Ishikawa (cell line): Measurements from ENCODE around the gene KCNAB1.

Source experiments
- CEBPB ChIP-seq: IDR thresholded peaks from 2 replicates; pipeline ENCODE4 v1.6.1; 2012
- CREB1 ChIP-seq: IDR thresholded peaks from 2 replicates; pipeline ENCODE4 v1.6.1; 2012; ENCODE audit warnings: low read depth
- EGR1 ChIP-seq: IDR thresholded peaks from 2 replicates; pipeline ENCODE4 v1.6.1; 2012
- EP300 ChIP-seq: IDR thresholded peaks from 2 replicates; pipeline ENCODE4 v1.6.1; 2012; ENCODE audit warnings: borderline replicate concordance
- FOXM1 ChIP-seq: IDR thresholded peaks from 2 replicates; pipeline ENCODE4 v1.6.1; 2012; ENCODE audit warnings: low read depth, borderline replicate concordance
- MAX ChIP-seq: IDR thresholded peaks from 2 replicates; pipeline ENCODE4 v1.6.1; 2012
- NFIC ChIP-seq: IDR thresholded peaks from 2 replicates; pipeline ENCODE4 v1.6.1; 2012
- RAD21 ChIP-seq: IDR thresholded peaks from 2 replicates; pipeline ENCODE4 v1.6.1; 2012; ENCODE audit warnings: low read depth
- TAF1 ChIP-seq: IDR thresholded peaks from 2 replicates; pipeline ENCODE4 v1.6.1; 2012; ENCODE audit warnings: low read depth, mild to moderate bottlenecking
- TCF12 ChIP-seq: IDR thresholded peaks from 2 replicates; pipeline ENCODE4 v1.6.1; 2012; ENCODE audit warnings: low read depth
- TEAD4 ChIP-seq: IDR thresholded peaks from 2 replicates; pipeline ENCODE4 v1.6.1; 2012
- YY1 ChIP-seq: IDR thresholded peaks from 2 replicates; pipeline ENCODE4 v1.6.1; 2012; ENCODE audit warnings: low read depth
- ZBTB7A ChIP-seq: IDR thresholded peaks from 2 replicates; pipeline ENCODE4 v1.6.1; 2012; ENCODE audit warnings: low read depth
- TF ChIP-seq, protein P1 (sequence below): IDR thresholded peaks from 2 replicates; pipeline ENCODE4 v1.6.1; 2012
- TF ChIP-seq, protein P2 (sequence below): IDR thresholded peaks from 2 replicates; pipeline ENCODE4 v1.6.1; 2012; ENCODE audit warnings: low read depth, mild to moderate bottlenecking

Gene KCNAB1

GRCh38 chr3:156216216-156216615 is 95.8 kb downstream of the KCNAB1 start:
- TF ChIP-seq, protein P1, sequence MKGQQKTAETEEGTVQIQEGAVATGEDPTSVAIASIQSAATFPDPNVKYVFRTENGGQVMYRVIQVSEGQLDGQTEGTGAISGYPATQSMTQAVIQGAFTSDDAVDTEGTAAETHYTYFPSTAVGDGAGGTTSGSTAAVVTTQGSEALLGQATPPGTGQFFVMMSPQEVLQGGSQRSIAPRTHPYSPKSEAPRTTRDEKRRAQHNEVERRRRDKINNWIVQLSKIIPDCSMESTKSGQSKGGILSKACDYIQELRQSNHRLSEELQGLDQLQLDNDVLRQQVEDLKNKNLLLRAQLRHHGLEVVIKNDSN, result no peak
- TF ChIP-seq FOXM1, result no peak
- no peak for TF ChIP-seq CEBPB
- TF ChIP-seq TAF1, result no peak
- TF ChIP-seq YY1, result no peak
- TF ChIP-seq ZBTB7A, result no peak
- TF ChIP-seq EGR1, result no peak
- no peak for TF ChIP-seq CREB1
- no peak for TF ChIP-seq NFIC
- TF ChIP-seq MAX, result no peak
- no peak for TF ChIP-seq TCF12
- TF ChIP-seq, protein P2, sequence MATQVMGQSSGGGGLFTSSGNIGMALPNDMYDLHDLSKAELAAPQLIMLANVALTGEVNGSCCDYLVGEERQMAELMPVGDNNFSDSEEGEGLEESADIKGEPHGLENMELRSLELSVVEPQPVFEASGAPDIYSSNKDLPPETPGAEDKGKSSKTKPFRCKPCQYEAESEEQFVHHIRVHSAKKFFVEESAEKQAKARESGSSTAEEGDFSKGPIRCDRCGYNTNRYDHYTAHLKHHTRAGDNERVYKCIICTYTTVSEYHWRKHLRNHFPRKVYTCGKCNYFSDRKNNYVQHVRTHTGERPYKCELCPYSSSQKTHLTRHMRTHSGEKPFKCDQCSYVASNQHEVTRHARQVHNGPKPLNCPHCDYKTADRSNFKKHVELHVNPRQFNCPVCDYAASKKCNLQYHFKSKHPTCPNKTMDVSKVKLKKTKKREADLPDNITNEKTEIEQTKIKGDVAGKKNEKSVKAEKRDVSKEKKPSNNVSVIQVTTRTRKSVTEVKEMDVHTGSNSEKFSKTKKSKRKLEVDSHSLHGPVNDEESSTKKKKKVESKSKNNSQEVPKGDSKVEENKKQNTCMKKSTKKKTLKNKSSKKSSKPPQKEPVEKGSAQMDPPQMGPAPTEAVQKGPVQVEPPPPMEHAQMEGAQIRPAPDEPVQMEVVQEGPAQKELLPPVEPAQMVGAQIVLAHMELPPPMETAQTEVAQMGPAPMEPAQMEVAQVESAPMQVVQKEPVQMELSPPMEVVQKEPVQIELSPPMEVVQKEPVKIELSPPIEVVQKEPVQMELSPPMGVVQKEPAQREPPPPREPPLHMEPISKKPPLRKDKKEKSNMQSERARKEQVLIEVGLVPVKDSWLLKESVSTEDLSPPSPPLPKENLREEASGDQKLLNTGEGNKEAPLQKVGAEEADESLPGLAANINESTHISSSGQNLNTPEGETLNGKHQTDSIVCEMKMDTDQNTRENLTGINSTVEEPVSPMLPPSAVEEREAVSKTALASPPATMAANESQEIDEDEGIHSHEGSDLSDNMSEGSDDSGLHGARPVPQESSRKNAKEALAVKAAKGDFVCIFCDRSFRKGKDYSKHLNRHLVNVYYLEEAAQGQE, result no peak
- TF ChIP-seq RAD21, result no peak

GRCh38 chr3:156216852-156217251 is 96.5 kb downstream of the KCNAB1 start:
- TF ChIP-seq, protein P2, result no peak
- TF ChIP-seq CEBPB (no peak), TAF1 (no peak), CREB1 (no peak), MAX (no peak), YY1 (no peak), EGR1 (no peak), NFIC (no peak), ZBTB7A (no peak)
- TF ChIP-seq, protein P1, result no peak

DNA sequence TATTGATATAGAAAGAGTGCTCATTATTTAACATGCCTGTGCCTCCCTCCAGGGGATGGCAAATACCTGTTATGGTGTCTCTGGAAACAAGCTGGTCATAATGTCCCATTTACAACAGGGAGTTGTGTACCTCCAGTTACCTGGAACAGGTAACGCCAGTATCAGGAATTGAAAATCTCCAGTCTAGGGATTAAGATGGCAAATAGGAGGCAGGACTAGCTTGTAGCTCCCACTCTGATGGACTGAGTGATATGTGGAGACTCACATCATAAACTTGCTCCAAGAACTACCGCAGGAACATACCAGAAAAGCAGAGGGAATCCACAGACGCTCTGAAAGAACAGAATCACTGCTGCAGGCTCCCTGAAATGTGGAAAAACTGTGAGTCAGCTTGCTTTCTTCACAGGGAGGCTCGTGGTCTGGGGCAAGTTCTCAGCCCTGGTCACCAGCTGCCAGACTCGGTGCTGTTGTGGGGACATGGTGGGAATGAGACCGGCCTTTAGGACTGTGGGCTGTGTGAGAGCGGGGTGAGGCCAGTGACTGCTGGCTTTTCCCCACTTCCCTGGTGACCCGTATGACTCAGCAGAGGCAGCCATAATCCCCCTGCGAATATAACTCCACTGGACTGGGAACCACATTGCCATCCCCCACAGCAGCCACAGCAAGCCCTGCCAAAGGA is 97.4 kb downstream of the KCNAB1 start:
- TF ChIP-seq NFIC, result no peak
- TF ChIP-seq CREB1, result no peak
- TF ChIP-seq FOXM1, result no peak
- TF ChIP-seq TAF1, result no peak
- no peak for TF ChIP-seq TCF12
- TF ChIP-seq MAX, result no peak
- TF ChIP-seq, protein P1, result no peak
- no peak for TF ChIP-seq EGR1

GRCh38 chr3:156218353-156218744 is 98.0 kb downstream of the KCNAB1 start:
- no peak for TF ChIP-seq TEAD4
- no peak for TF ChIP-seq EP300
- no peak for TF ChIP-seq TCF12
- TF ChIP-seq EGR1, result no peak
- no peak for TF ChIP-seq ZBTB7A
- no peak for TF ChIP-seq YY1
- no peak for TF ChIP-seq CREB1

- no peak for TF ChIP-seq FOXM1
- TF ChIP-seq, protein P2, result no peak
- no peak for TF ChIP-seq YY1
- TF ChIP-seq CEBPB, result no peak
- no peak for TF ChIP-seq ZBTB7A
- TF ChIP-seq, protein P1, result no peak
These were observed 106.5 kb downstream of the KCNAB1 start for GRCh38 chr3:156226676-156227420.
